ENCODE data around the gene CCL11. TPM values are rescaled to one million over a fixed set of nuclear protein-coding genes. Genes with fewer than 3 reads are reported as not detected.
"Not testable (repeated sequence)": the region's sequence is repeated elsewhere in the genome, so short reads cannot be mapped to it uniquely, and the experiment has no call there.

The CCL11 gene
- total RNA-seq, 1 experiment from 2014 or later: not detected

- H3K4me3 ChIP-seq (ENCODE audit: low read length): no peak within 1 kb of the TSS
- intact Hi-C loops (cut with micrococcal nuclease): no loop called here
- BruUV-seq (replicated peaks): no TSS peak
- no peaks in the 10 kb centered on the region for H3K27me3 ChIP-seq (ENCODE audit: low read length)
- no peaks in the 10 kb centered on the region for H3K36me3 ChIP-seq (ENCODE audit: low read depth, low read length)
- H3K27ac ChIP-seq (ENCODE audit: low read length): no peak within 1 kb of the TSS
- no peaks in the 10 kb centered on the region for H4K20me1 ChIP-seq (ENCODE audit: low read length)
- H3K79me2 ChIP-seq (ENCODE audit: low read length): no peaks in the 10 kb centered on the region
- no peaks in the 10 kb centered on the region for H3K9me2 ChIP-seq (replicated peaks; ENCODE audit: low read length)
- H2AFZ ChIP-seq (ENCODE audit: low read length): no peak within 1 kb of the TSS
- ChIA-PET CTCF (no interaction called here), POLR2A (ENCODE audit: unreplicated experiment) (no interaction called here)
- DNase-seq: no peak
- H3K4me2 ChIP-seq (ENCODE audit: low read length): no peak within 1 kb of the TSS
- no peaks in the 10 kb centered on the region for H3F3A ChIP-seq (ENCODE audit: low read length, unreplicated experiment)
- H3K9me3 ChIP-seq (ENCODE audit: low read length): no peaks in the 10 kb centered on the region
- TF ChIP-seq EZH2phosphoT487 (IDR thresholded peaks at IDR 0.05; ENCODE audit: borderline replicate concordance, low read length) (no peak), EZH2 (IDR thresholded peaks at IDR 0.05; ENCODE audit: low read length, unreplicated experiment) (no peak), CTCF (conservative IDR thresholded peaks at IDR 0.05; ENCODE audit: low read depth, low read length) (no peak)
- no peaks in the 10 kb centered on the region for H3K4me1 ChIP-seq (ENCODE audit: insufficient read depth, low read length)
- H3K9ac ChIP-seq (ENCODE audit: low read length): no peak within 1 kb of the TSS
- ATAC-seq: no peak
Measured at GRCh38 chr17:34319039-34319483, 33.5 kb downstream of the CCL11 start, which contains the start of gene CCL8. CCL8 (plus strand) TSS chr17:34319435; CDS start chr17:34319502, 67 bp downstream.

GRCh38 chr17:34321964-34322363 is 36.4 kb downstream of the CCL11 start:
- BruUV-seq (replicated peaks): no TSS peak
- H3K4me3 ChIP-seq (ENCODE audit: low read length): no peak overlapping the region
- H4K20me1 ChIP-seq (ENCODE audit: low read length): no peaks in the 10 kb centered on the region
- H2AFZ ChIP-seq (ENCODE audit: low read length): no peak overlapping the region
- H3K36me3 ChIP-seq (ENCODE audit: low read depth, low read length): no peaks in the 10 kb centered on the region
- H3K79me2 ChIP-seq (ENCODE audit: low read length): no peaks in the 10 kb centered on the region
- DNase-seq: no peak
- no peak overlapping the region for H3K9ac ChIP-seq (ENCODE audit: low read length)
- no peak overlapping the region for H3K27ac ChIP-seq (ENCODE audit: low read length)
- TF ChIP-seq EZH2 (IDR thresholded peaks at IDR 0.05; ENCODE audit: low read length, unreplicated experiment) (no peak), CTCF (conservative IDR thresholded peaks at IDR 0.05; ENCODE audit: low read depth, low read length) (no peak), EZH2phosphoT487 (IDR thresholded peaks at IDR 0.05; ENCODE audit: borderline replicate concordance, low read length) (no peak)
- H3K9me2 ChIP-seq (replicated peaks; ENCODE audit: low read length): no peaks in the 10 kb centered on the region
- ChIA-PET POLR2A (ENCODE audit: unreplicated experiment) (no interaction called here), CTCF (no interaction called here)
- no peaks in the 10 kb centered on the region for H3K27me3 ChIP-seq (ENCODE audit: low read length)
- no peaks in the 10 kb centered on the region for H3K4me1 ChIP-seq (ENCODE audit: insufficient read depth, low read length)
- no peak for ATAC-seq
- H3K9me3 ChIP-seq (ENCODE audit: low read length): no peaks in the 10 kb centered on the region
- intact Hi-C loops (cut with micrococcal nuclease): no loop called here
- H3F3A ChIP-seq (ENCODE audit: low read length, unreplicated experiment): no peaks in the 10 kb centered on the region
- no peak overlapping the region for H3K4me2 ChIP-seq (ENCODE audit: low read length)

- H3K79me2 ChIP-seq (ENCODE audit: low read length); H3F3A ChIP-seq (ENCODE audit: low read length, unreplicated experiment); intact Hi-C loops (cut with micrococcal nuclease); H3K9me3 ChIP-seq (ENCODE audit: low read length); H3K36me3 ChIP-seq (ENCODE audit: low read depth, low read length); ATAC-seq; H3K4me2 ChIP-seq (ENCODE audit: low read length); H3K9me2 ChIP-seq (replicated peaks; ENCODE audit: low read length); H4K20me1 ChIP-seq (ENCODE audit: low read length); DNase-seq; H3K9ac ChIP-seq (ENCODE audit: low read length); H3K4me3 ChIP-seq (ENCODE audit: low read length); POLR2A ChIA-PET (ENCODE audit: unreplicated experiment); H2AFZ ChIP-seq (ENCODE audit: low read length); H3K27ac ChIP-seq (ENCODE audit: low read length); H3K27me3 ChIP-seq (ENCODE audit: low read length); BruUV-seq (replicated peaks); H3K4me1 ChIP-seq (ENCODE audit: insufficient read depth, low read length): not testable (repeated sequence)
- CTCF ChIA-PET: interaction anchor here (0.6 kb wide), 1 partner anchor 34 kb away, joined by 3 read pairs; no protein-coding TSS in a partner anchor
Measured at GRCh38 chr17:34327580-34327979, 42.0 kb downstream of the CCL11 start.

All from PC-3 (cell line).